HG03159 (cell line): ENCODE data around the gene ADAP1.
"Not testable (repeated sequence)": the region's sequence is repeated elsewhere in the genome, so short reads cannot be mapped to it uniquely, and the experiment has no call there.

Experiments
- ATAC-seq: cut with Tn5 transposase; IDR thresholded peaks from one replicate; pipeline ENCODE4 v1.9.1; 2021; ENCODE audit warnings: mild to moderate bottlenecking, moderate library complexity; ENCODE audit not compliant: unreplicated experiment

The ADAP1 gene

DNA sequence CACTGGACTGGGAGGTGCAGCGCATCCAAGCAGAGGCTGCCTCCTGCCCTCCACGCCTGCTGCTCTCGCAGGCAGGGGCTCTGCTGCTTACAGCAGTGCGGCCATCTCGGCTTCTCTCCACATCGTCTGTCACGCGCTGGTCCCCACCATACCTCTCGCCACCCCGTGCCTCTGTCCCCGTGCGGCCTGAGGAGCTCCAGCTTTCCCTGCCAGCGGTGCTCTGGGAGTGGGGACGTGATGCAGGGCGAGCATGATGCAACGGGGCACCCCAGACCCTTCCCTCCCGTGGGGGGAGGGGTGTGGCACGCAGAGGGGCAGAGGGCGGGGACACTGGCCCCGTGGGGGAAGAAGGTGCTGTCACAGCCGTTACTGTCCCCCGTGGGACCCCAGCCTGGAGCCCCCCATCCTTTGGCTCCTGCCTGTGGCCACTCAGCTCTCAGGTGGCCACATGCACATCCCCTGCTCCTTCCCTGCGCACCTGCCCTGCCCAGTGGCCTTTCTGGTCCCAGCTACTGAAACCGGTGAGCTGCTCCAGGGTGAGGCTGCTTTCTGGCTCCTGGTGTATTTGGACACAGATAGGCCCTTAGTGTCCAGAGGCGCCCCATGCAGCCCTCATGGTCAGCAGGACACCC, 69.1 kb downstream of the ADAP1 start:
- no peak for ATAC-seq

GRCh38 chr7:884191-885003, 70.1 kb downstream of the ADAP1 start:
- ATAC-seq: no peak

DNA sequence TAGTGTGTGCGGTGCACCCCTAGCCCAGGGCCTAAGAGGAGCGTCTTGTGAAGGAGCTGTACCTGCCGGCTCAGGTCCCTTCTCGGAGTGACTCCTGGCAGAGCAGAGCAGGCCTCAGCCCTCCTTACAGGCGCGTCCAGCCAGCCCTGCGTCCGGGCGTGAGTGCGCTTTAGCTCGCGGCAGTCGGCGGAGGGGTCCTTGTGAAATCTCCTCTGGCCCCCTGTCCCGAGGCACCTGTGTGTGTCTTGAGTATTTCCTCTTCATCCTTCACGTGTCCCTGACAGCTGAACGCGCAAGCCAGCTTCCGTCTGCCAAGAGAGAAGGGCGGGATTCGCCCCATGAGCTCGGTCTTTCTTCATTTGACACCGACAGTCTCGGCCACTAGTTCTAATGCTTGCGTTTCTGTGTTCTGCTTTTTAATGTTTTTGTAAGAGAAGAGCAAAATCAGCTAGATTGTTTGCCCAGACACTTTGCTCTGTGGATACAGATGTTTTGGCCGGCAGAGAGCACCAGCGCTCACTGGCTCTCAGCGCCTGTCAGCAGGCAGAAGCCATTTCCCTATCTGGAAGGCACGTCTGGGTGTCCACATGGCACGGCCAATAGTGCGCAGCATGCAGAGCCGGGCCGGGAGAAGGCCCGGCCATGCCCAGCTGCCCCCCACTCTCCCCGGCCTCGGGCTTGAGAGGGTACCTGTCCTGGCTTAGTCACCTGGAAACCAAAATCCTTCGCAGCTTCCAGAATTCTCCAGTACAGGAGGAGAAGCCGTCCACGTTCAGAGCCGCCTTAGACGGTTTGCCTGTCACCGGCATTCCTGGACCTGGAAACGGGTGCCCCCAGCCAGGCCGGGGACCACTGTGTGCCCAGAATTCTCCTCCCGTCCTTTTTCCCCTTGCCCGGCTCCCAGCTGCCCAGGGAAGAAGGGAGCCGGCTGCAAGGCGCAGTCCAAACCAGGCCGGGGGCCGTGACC, 71.1 kb downstream of the ADAP1 start:
- ATAC-seq: no peak

GRCh38 chr7:882336-883035, 72.0 kb downstream of the ADAP1 start:
- ATAC-seq: no peak

GRCh38 chr7:881441-882234, 72.8 kb downstream of the ADAP1 start:
- no peak for ATAC-seq

DNA sequence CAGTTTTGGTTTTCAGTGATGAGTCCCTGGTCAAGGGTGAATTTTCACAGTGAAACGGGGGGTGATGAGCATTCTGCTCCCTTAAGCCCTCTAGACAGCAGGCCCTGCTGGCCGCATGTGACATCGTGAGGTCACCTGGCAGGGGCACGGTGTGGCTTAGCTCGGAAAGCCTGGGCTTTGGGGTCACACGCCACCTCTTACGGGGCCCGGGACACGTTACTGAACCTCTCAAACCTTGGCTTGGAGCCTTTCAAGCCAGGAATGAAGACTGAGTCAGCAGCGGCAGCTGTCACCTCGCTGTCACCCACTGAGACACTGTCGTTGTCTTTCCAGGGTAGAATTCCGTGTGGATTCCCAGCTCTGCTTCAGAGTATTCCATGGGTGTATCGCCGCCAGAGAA, 74.0 kb downstream of the ADAP1 start:
- no peak for ATAC-seq

GRCh38 chr7:879706-880105, 74.8 kb downstream of the ADAP1 start:
- ATAC-seq: no peak

DNA sequence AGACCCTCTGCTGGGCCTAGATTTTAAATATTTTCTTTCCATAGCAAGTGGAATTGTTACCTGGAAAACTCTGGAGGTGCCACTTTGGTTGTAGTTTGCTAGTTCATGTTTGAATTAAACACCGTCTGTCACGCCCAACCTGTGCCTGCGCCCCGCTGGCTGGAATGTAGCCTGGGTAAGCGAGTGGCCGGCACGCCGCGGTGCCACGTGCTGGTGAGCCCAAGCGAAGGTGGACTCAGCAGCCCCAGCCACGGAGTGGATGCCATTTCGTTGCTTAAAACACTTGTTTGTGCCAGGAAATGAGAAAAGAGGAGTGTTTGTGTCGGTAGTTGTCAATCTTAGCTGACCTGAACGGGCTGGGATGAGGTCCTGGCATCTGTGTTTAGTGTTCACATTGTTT, 75.4 kb downstream of the ADAP1 start:
- ATAC-seq: no peak

DNA sequence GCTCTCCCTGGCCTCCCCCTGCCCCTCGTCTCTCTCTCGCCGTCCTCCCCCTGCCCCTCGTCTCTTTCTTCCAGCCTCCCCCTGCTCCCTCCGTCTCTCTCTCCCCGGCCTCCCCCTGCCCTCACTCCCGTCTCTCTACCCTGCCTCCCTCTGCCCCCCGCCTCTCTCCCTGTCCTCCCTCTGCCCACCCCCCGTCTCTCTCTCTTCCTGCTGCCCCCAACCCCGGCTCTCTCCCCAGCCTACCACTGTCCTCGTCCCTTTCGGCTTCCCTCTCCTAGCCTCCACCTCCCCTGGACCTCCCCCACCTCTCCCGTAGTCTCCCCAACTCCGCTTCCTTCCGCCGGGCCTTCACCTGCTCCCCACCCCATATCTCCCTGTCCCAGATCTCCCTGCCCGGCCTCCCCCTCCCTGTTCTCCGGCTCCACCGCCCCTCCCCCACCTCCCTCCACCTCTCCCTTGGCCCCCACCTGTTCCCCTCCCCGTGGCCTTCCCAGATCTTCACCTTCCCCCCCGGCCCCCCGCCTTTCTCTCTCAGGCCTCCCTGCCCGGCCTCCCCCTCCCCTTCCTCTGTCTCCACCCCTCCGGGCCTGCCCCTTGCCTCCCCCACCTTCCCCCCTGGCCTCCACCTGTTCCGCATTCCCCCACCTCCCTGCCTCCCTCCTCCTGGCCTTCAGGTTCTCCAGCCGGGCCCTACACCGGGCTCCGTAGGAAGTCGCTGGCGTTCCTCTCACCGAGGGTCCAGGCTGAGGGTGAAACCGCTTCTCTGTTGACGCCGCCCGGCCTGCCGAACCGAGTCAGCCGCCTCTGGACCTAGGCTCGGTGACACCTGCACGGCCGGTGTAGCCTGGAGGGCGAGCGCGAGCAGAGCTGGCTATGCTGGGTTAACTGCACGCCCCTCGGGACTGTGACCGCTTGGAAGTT, 76.9 kb downstream of the ADAP1 start:
- no peak for ATAC-seq

DNA sequence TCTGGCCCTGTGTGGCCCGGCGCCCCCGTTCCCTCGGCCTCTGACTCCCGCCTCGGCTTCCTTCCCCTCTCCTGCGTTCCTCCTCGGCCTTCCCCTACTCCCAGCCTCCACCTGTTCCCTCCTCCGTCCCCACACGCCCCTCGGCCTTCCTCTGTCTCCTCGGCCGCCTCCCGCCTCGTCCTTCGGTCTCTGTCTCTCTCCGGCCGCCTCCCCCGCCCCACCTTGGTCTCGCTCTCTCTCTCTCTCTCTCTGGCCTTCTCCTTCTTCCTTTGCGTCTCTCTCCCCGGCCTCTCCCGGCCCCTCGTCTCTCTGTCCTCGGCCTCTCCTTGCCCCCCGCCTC, 77.5 kb downstream of the ADAP1 start:
- ATAC-seq: no peak

GRCh38 chr7:876077-876971, 78.2 kb downstream of the ADAP1 start, which contains the start of gene GET4:
Gene GET4, plus strand, starts transcription at chr7:876554. Its CDS starts 92 bp downstream, at chr7:876646.
- peak; percentile 67 for ATAC-seq

- ATAC-seq: no peak
Measured at GRCh38 chr7:875476-876076, 78.9 kb downstream of the ADAP1 start.

- ATAC-seq: no peak
Measured at GRCh38 chr7:875051-875450, 79.4 kb downstream of the ADAP1 start.

DNA sequence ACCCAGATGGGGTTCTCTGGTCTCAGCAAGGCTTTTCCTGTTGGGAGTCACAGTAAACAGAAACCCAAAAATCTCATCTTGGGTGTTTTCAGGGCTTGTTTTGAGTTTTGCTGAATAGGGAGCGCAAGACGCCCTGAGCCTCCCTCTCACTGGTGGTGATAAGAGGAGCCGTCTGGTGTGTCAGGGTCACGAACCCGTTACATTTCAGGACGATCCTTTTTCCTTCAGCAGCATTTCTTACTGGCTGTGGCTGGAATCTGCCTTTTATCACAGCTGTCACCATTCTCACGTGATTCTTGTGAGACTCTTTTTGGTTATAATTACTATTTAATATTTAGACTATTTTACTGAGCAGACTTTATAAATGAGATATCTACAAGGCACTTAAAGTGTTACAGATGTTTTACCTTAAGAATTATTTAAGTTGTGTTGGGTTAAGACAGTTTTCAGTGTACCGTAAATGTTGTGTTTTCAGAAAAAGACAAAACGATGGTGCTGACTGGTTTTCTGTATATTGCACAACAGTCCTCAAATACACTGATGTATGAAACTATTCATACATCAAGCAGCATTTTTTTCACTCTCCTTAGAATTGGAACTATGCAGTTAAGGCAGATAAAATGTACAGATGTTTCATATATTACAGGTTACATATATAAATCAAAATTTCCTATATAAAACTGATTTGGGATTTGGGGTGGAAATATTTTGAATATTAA, 80.3 kb downstream of the ADAP1 start:
- ATAC-seq: no peak

DNA sequence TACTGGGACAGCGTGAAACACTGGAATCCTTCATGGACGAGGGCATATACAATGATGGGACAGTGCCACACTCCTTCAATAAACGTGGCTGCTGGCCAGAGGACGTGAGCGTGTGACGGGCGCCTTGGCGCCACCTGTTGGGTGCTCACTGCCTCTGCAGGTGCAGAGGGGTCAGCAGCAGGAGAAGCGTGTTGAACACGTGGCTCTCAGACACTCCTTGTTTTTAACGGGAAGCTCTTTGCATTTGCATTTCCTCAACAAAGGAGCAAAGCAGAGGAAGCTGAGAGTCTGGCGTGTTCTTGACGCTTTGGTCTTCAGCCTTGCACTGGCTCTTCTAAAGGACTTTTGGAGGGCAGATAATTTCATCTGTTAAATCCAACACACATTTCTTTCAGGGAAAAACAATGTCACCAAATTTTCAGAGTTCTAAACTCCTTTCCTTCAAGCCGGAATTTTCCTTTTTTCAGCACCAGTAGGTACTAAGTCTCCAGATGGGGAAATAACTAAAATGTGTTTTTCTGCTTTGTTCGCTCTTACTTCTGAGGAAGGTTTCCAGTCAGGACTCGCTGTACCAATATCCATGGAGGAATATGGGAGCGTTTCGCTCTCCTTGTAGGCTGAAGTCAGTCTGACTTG, 81.0 kb downstream of the ADAP1 start:
- no peak for ATAC-seq

GRCh38 chr7:872685-873084, 81.8 kb downstream of the ADAP1 start:
- ATAC-seq: not testable (repeated sequence)
